NCI-H146 (cell line): ENCODE results near the gene AJAP1.
"Not testable (repeated sequence)": the region's sequence is repeated elsewhere in the genome, so short reads cannot be mapped to it uniquely, and the experiment has no call there.

Source experiments
- DNase-seq: peaks from one replicate; lab custom pipeline; 2025; lab: John Stamatoyannopoulos, UW

The AJAP1 gene

GRCh38 chr1:4657960-4658541, 3.6 kb downstream of the AJAP1 start:
- no peak for DNase-seq

GRCh38 chr1:4658643-4659628, 4.5 kb downstream of the AJAP1 start:
- no peak for DNase-seq

GRCh38 chr1:4660917-4661594, 6.6 kb downstream of the AJAP1 start:
- DNase-seq: no peak

DNA sequence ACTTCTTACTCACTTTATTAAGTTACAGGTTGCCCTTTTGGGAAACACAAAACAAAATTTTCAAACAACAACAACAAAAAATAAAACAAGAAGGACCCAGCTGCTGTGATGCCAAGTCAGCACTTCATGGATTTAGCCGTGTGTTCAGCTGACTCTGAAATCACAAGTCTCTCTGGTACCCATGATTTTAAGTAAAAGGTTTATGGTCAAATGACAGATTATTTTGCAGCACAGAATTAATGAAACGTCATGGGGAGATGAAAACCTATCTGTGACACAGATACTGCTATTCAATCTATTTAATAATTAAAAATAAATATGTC, 7.1 kb downstream of the AJAP1 start:
- no peak for DNase-seq

- DNase-seq: no peak
These were observed 7.8 kb downstream of the AJAP1 start for GRCh38 chr1:4662168-4662567.

DNA sequence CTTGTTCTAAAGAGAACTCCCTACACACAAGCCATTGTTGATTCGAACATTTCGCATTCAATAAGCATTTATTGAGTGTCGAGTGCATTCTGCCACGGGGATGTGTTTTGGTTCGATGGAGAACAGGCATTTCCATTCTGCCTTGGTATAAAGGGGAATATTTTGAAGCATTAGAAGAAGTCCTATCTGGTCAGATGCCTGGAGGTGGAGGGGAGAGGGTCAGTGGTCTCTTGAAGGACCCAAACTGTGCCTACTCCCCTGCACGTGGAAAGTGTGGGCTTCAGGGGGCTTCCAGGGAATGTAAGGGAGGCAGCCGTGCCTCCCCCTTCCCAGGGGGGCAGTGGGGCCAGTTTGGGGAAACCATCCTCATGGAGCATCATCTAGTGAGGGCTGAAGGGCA, 8.3 kb downstream of the AJAP1 start:
- DNase-seq: no peak

GRCh38 chr1:4664095-4664494, 9.7 kb downstream of the AJAP1 start:
- no peak for DNase-seq

GRCh38 chr1:4664606-4665005, 10.2 kb downstream of the AJAP1 start:
- no peak for DNase-seq

DNA sequence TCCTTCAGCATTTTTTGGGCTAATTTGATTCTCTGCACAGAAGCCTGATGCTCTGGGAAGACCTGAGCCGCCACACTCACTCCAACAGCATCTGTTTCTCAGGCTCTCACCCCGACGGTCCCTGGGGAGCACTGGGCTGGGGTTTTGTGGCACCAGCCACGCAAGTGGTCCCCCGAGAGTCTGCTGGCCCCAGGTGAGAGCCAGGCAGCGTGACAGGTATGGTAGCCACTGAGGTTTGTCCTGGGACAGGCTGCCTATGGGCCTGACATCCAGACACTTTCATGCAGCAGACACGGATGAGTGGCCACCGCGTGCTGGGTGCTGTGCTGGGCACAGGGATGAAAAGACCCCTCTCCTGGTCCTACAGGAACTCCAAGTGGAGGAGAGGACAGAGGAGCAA, 11.0 kb downstream of the AJAP1 start:
- no peak for DNase-seq

- DNase-seq: not testable (repeated sequence)
These were observed 12.3 kb downstream of the AJAP1 start for GRCh38 chr1:4666683-4667082.

GRCh38 chr1:4668743-4669700, 14.6 kb downstream of the AJAP1 start:
- DNase-seq: no peak

- no peak for DNase-seq
These were observed 15.9 kb downstream of the AJAP1 start for GRCh38 chr1:4670265-4670664.

- no peak for DNase-seq
These were observed 17.4 kb downstream of the AJAP1 start for GRCh38 chr1:4671828-4672227.

DNA sequence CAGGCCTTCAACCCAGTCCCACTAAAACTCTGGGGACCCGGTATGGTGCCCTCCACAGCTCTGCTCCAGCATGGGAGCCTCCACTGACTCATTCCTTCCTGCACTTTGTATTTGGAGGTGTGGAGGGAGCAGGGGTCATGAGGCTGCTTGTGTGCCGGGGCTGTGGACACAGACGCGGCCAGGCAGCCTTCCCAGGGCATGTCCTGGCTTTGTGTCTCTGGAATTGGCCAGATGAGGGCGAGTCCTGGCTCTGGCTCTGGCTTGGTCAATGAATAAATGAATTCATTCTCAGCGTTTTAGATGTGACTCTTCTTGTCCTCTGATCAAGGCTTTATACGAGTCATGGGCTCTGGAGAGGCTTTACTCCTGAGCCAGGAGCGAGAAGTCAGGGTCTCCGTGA, 19.1 kb downstream of the AJAP1 start:
- DNase-seq: no peak

- no peak for DNase-seq
These were observed 19.7 kb downstream of the AJAP1 start for GRCh38 chr1:4674117-4674516.

DNA sequence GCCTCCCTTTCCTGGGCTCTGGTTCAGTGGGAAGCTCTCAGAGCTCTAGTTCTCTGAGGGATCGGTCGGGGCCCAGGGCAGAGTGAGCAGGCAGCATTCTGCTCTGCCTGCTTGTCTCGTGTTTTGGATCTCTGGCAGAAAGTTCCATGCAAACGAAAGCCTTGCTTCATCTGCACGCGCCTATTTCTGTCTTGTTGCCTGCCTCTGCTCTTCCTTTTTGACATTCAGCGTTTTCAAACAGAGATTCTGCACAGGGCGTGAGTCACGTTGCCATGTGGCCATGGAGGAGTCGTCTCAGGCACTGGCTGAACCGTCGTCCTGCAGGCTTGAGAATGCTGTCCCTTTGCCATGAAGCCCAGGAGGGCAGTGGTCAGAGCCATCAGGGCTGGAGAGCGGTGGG, 20.3 kb downstream of the AJAP1 start:
- no peak for DNase-seq

GRCh38 chr1:4675454-4676186, 21.2 kb downstream of the AJAP1 start:
- no peak for DNase-seq

GRCh38 chr1:4676253-4676652, 21.8 kb downstream of the AJAP1 start:
- no peak for DNase-seq

DNA sequence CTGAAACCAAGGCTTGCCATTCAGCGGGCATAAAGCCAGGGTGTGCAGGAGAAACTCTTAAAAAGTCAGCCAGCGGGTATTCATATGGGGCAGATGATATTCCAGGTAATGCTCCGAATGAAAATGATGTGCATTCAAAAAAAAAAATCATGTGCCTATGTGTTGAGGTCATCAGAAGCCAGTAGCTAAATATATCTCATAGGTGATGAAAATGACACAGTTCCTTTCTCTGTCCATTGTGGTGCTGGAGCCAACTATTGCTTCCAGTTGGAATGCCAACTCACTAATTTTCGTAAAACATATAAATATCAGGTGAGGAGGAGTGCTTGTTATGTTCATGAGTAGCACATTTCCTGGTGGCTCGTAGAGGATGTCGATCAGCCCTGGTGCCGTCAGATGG, 23.2 kb downstream of the AJAP1 start:
- DNase-seq: no peak

DNA sequence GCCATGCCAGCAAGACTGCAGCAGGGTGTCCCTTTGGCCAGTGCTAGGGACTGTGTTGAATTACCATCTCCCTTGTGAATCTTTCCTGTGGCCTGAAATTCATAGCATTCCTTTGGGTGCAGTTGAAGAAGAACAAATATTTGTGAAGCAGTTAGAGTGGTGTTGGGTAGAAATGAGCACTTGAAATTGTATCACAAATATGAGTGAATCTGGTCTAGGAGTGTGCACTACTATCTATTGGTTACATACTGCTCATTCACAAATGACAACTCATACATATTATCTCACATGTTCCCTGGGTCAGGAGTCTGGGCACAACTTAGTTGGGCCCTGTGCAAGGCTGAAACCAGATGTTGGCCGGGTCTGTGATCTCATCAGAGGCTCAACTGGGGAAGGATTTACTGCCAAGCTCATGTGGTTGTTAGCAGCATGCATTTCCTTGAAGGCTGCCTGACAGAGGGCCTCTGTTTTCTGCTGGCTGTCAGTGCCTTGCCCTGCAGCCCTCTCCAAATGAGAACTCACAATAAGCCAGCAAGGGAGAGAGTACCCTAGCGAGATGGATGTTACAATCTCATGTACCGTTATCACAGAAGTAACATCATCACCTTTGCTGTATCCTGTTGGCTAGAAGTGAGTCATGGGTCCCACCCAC, 23.8 kb downstream of the AJAP1 start:
- no peak for DNase-seq

DNA sequence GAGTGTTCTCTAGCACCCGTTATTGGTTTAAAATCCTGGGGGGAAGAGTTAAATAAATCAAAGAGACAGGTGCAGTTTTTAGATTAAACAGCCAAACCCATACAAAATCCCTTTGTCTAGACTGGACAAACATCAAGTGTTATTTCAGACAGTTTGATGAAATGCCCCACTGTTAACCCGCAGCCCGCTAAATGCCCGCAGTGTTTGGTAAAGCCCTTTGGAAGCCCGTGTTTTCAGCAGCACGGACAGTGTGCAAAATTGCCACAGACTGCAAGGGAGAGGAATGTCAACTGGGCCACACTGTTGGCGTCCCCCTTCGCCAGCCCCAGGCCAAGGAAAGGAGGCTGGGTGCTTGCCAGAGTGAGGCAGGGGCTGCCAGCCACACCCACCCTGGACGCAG, 26.6 kb downstream of the AJAP1 start:
- no peak for DNase-seq
